H9 (cell line): Measurements from ENCODE around the gene ZFTA. TPM values are rescaled to one million over a fixed set of nuclear protein-coding genes. Genes with fewer than 3 reads are reported as not detected.

Source experiments
- DNase-seq: peaks from one replicate; pipeline ENCODE4 v3.0.0-alpha.2; 2017
- H2AFZ ChIP-seq: one replicate; pipeline ENCODE4 v1.6.1; 2013; ENCODE audit warnings: mild to moderate bottlenecking, low read length, control low read depth, moderate library complexity
- H2AK5ac ChIP-seq: 2 replicates; pipeline ENCODE4 v1.6.1; 2013; ENCODE audit warnings: low read length, control low read depth, mixed read lengths; ENCODE audit not compliant: insufficient read length
- H2BK120ac ChIP-seq: one replicate; pipeline ENCODE4 v1.6.1; 2013; ENCODE audit warnings: low read depth, mild to moderate bottlenecking, low read length, control low read depth, inconsistent platforms; ENCODE audit not compliant: poor library complexity, severe bottlenecking
- H2BK12ac ChIP-seq: 2 replicates; pipeline ENCODE4 v1.6.1; 2013; ENCODE audit warnings: low read length, control low read depth, mixed read lengths, low read depth; ENCODE audit not compliant: insufficient read length
- H2BK15ac ChIP-seq: 2 replicates; pipeline ENCODE4 v1.6.1; 2013; ENCODE audit warnings: low read depth, low read length, control low read depth
- H2BK20ac ChIP-seq: one replicate; pipeline ENCODE4 v1.6.1; 2013; ENCODE audit warnings: low read depth, mild to moderate bottlenecking, low read length, control low read depth, inconsistent platforms; ENCODE audit not compliant: poor library complexity, severe bottlenecking
- H2BK5ac ChIP-seq: 2 replicates; pipeline ENCODE4 v1.6.1; 2013; ENCODE audit warnings: low read length, control low read depth, mixed read lengths; ENCODE audit not compliant: insufficient read length
- H3K14ac ChIP-seq: 2 replicates; pipeline ENCODE4 v1.6.1; 2013; ENCODE audit warnings: low read length, control low read depth; ENCODE audit not compliant: insufficient read depth
- H3K18ac ChIP-seq: 2 replicates; pipeline ENCODE4 v1.6.1; 2013; ENCODE audit warnings: low read depth, mild to moderate bottlenecking, mixed read lengths, low read length, control low read depth; ENCODE audit not compliant: insufficient read length
- H3K23ac ChIP-seq: 2 replicates; pipeline ENCODE4 v1.6.1; 2013; ENCODE audit warnings: low read length, control low read depth, mixed read lengths, low read depth; ENCODE audit not compliant: insufficient read length
- H3K23me2 ChIP-seq: 2 replicates; pipeline ENCODE4 v1.6.1; 2013; ENCODE audit warnings: low read depth, mild to moderate bottlenecking, mixed read lengths, low read length, control low read depth; ENCODE audit not compliant: insufficient read length, poor library complexity, severe bottlenecking
- H3K27ac ChIP-seq: 2 replicates; pipeline ENCODE4 v1.5.1; 2013; ENCODE audit warnings: low read length, control low read depth, mixed read lengths, low read depth; ENCODE audit not compliant: insufficient read length
- H3K27me3 ChIP-seq: 2 replicates; pipeline ENCODE4 v1.6.1; 2013; ENCODE audit warnings: low read length, control low read depth, inconsistent platforms; ENCODE audit not compliant: insufficient read depth
- H3K4ac ChIP-seq: 2 replicates; pipeline ENCODE4 v1.6.1; 2013; ENCODE audit warnings: low read depth, mild to moderate bottlenecking, control low read depth, inconsistent platforms, low read length, moderate library complexity
- H3K4me1 ChIP-seq: 2 replicates; pipeline ENCODE4 v1.6.1; 2013; ENCODE audit warnings: low read length, control low read depth, inconsistent platforms; ENCODE audit not compliant: insufficient read depth
- H3K4me2 ChIP-seq: 2 replicates; pipeline ENCODE4 v1.6.1; 2013; ENCODE audit warnings: low read length, control low read depth, mixed read lengths; ENCODE audit not compliant: insufficient read length, insufficient read depth
- H3K56ac ChIP-seq: 2 replicates; pipeline ENCODE4 v1.6.1; 2013; ENCODE audit warnings: low read depth, mild to moderate bottlenecking, mixed read lengths, low read length, control low read depth; ENCODE audit not compliant: insufficient read length
- H3K79me1 ChIP-seq: 2 replicates; pipeline ENCODE4 v1.6.1; 2013; ENCODE audit warnings: low read depth, mild to moderate bottlenecking, moderate library complexity, low read length, control low read depth, inconsistent platforms; ENCODE audit not compliant: insufficient read depth, poor library complexity, severe bottlenecking
- H3K79me2 ChIP-seq: 2 replicates; pipeline ENCODE4 v1.6.1; 2013; ENCODE audit warnings: low read length, control low read depth, inconsistent platforms; ENCODE audit not compliant: insufficient read depth
- H3K9ac ChIP-seq: 2 replicates; pipeline ENCODE4 v1.6.1; 2013; ENCODE audit warnings: low read length, control low read depth, mixed read lengths; ENCODE audit not compliant: insufficient read length; ENCODE audit errors: extremely low read depth
- H3K9me3 ChIP-seq: one replicate; pipeline ENCODE4 v1.6.1; 2013; ENCODE audit warnings: low read depth, low read length, inconsistent platforms; ENCODE audit not compliant: control insufficient read depth
- H3T11ph ChIP-seq: one replicate; pipeline ENCODE4 v1.6.1; 2013; ENCODE audit warnings: mild to moderate bottlenecking, low read length, control low read depth, inconsistent platforms
- H4K20me1 ChIP-seq: one replicate; pipeline ENCODE4 v1.6.1; 2013; ENCODE audit not compliant: control insufficient read depth, insufficient read length, insufficient read depth
- H4K5ac ChIP-seq: 2 replicates; pipeline ENCODE4 v1.6.1; 2013; ENCODE audit warnings: low read depth, mild to moderate bottlenecking, mixed read lengths, low read length, control low read depth; ENCODE audit not compliant: insufficient read length
- H4K8ac ChIP-seq: replicated peaks from 2 replicates; pipeline ENCODE4 v1.6.1; 2013; ENCODE audit warnings: low read length, control low read depth, mixed read lengths, low read depth; ENCODE audit not compliant: insufficient read length
- H4K91ac ChIP-seq: 2 replicates; pipeline ENCODE4 v1.6.1; 2013; ENCODE audit warnings: low read depth, mild to moderate bottlenecking, moderate library complexity, mixed read lengths, low read length, control low read depth; ENCODE audit not compliant: insufficient read length
- H3K27ac Mint-ChIP-seq, 3 experiments: 2 replicates in 2 of 3; 3 replicates in 1 of 3; pipeline ENCODE4 v1.8.0; 2020 to 2021; ENCODE audit warnings: mixed read lengths in 3 of 3, mild to moderate bottlenecking in 1 of 3, moderate library complexity in 1 of 3
- H3K27me3 Mint-ChIP-seq: 2 replicates; pipeline ENCODE4 v1.8.0; 2021; ENCODE audit warnings: low read depth, mild to moderate bottlenecking, moderate library complexity, mixed read lengths
- H3K36me3 Mint-ChIP-seq, 3 experiments: 2 replicates in 2 of 3; 3 replicates in 1 of 3; pipeline ENCODE4 v1.8.0; 2020 to 2021; ENCODE audit warnings: low read depth in 3 of 3, mixed read lengths in 3 of 3; ENCODE audit not compliant: insufficient read depth in 1 of 3
- H3K4me1 Mint-ChIP-seq, 2 experiments: 2 replicates each; pipeline ENCODE4 v1.8.0; 2020; ENCODE audit warnings: mixed read lengths in 2 of 2
- H3K4me3 Mint-ChIP-seq, 2 experiments: 2 replicates in 1 of 2; 3 replicates in 1 of 2; pipeline ENCODE4 v1.8.0; 2020 to 2021; ENCODE audit warnings: mild to moderate bottlenecking in 2 of 2, mixed read lengths in 2 of 2, moderate library complexity in 1 of 2
- H3K9me3 Mint-ChIP-seq, 2 experiments: 2 replicates in 1 of 2; 3 replicates in 1 of 2; pipeline ENCODE4 v1.8.0; 2020; ENCODE audit warnings: mild to moderate bottlenecking in 2 of 2, mixed read lengths in 2 of 2, moderate library complexity in 1 of 2
- CTCF ChIP-seq: fragments of 200-600 bp; sonication (generic); conservative IDR thresholded peaks from 3 replicates; pipeline ENCODE4 v1.8.0; 2021; ENCODE audit warnings: antibody characterized with exemption, mild to moderate bottlenecking
- WGBS: extraction: QIAGEN DNeasy Blood & Tissue Kit; methylation state at CpG from one replicate; pipeline ENCODE4 v1.1.7; 2013; ENCODE audit warnings: missing lambda C conversion rate, low lambda C conversion rate, mixed read lengths; ENCODE audit not compliant: insufficient read length; ENCODE audit errors: extremely low coverage; 5-methylcytosine and 5-hydroxymethylcytosine counted together
- total RNA-seq: library from RNA; stranded (reverse); gene quantifications from 2 replicates; pipeline ENCODE4 v1.2.1, GENCODE V29; 2021

The ZFTA gene
- total RNA-seq, 1 experiment from 2014 or later, result 48.2 TPM

- Mint-ChIP-seq H3K4me1 (no peaks in the 10 kb centered on the region), H3K27me3 (no peaks in the 10 kb centered on the region), H3K27ac (peak overlapping the region in 1 of 3 experiments; percentile 55; a peak in 2 of 7 replicates), H3K36me3 (peaks cover 0 to 9% (median 6%) of the 10 kb centered on the region in 3 experiments; a peak in 4 of 7 replicates), H3K9me3 (no peaks in the 10 kb centered on the region), H3K4me3 (no peak overlapping the region)
- Histone ChIP-seq H2BK20ac (no peak overlapping the region), H2BK15ac (no peak overlapping the region), H3K79me2 (peaks cover 4% of the 10 kb centered on the region; the same call in 1 of the 2 replicates), H3K4ac (no peak overlapping the region), H4K91ac (no peak overlapping the region), H3K56ac (no peak overlapping the region), H2BK12ac (no peak overlapping the region), H2BK5ac (no peak overlapping the region), H4K20me1 (no peaks in the 10 kb centered on the region), H4K5ac (no peak overlapping the region), H3K4me2 (no peak overlapping the region), H2BK120ac (no peak overlapping the region), H3K14ac (no peak overlapping the region), H3K23ac (no peak overlapping the region), H3K18ac (no peak overlapping the region), H2AFZ (no peak overlapping the region), H3K9me3 (no peaks in the 10 kb centered on the region), H3K23me2 (no peaks in the 10 kb centered on the region), H3K9ac (no peak overlapping the region), H2AK5ac (no peak overlapping the region), H4K8ac (no peak overlapping the region), H3K27me3 (no peaks in the 10 kb centered on the region), H3K4me1 (no peaks in the 10 kb centered on the region), H3K79me1 (peaks cover 7% of the 10 kb centered on the region), H3T11ph (no peak overlapping the region), H3K27ac (no peak overlapping the region)
- DNase-seq, result no peak
- no peak for TF ChIP-seq CTCF
- no CpG with 5 or more reads among the region's 1 CpG for WGBS
These were observed 49.6 kb downstream of the ZFTA start for GRCh38 chr11:63719001-63719400.

Other genes starting within 250 kb of the ZFTA start
- 3.1 and 3.5 TPM in 2 replicates for gene PLAAT4, start 232.0 kb downstream of the ZFTA start, total RNA-seq
- 0.31 and 0.52 TPM in 2 replicates for gene PLAAT2, start 205.4 kb downstream of the ZFTA start, total RNA-seq
- gene PLAAT3, start 154.3 kb downstream of the ZFTA start, total RNA-seq, result 188 and 198 TPM in 2 replicates
- gene ATL3, start 97.4 kb downstream of the ZFTA start, total RNA-seq, result 24.0 and 25.4 TPM in 2 replicates
- 173 TPM in 2 replicates for gene RTN3, start 87.3 kb downstream of the ZFTA start, total RNA-seq
- gene SPINDOC, start 44.7 kb upstream of the ZFTA start, total RNA-seq, result 121 TPM in 2 replicates
- 45.7 and 49.6 TPM in 2 replicates for gene MARK2, start 70.3 kb upstream of the ZFTA start, total RNA-seq
- 117 and 118 TPM in 2 replicates for gene RCOR2, start 148.4 kb upstream of the ZFTA start, total RNA-seq
- gene NAA40, start 170.2 kb upstream of the ZFTA start, total RNA-seq, result 43.9 and 44.4 TPM in 2 replicates
- gene COX8A, start 205.8 kb upstream of the ZFTA start, total RNA-seq, result 402 and 429 TPM in 2 replicates
- gene OTUB1, start 217.7 kb upstream of the ZFTA start, total RNA-seq, result 114 TPM in 2 replicates